C4-2B (cell line): ENCODE results near the gene GLUD1.

Experiments used
- ZFX ChIP-seq: fragments of 450-650 bp; IDR thresholded peaks from 2 replicates; pipeline ENCODE4 v1.6.1; 2017
- TF ChIP-seq, protein P1 (sequence below): fragments of 450-650 bp; conservative IDR thresholded peaks from 2 replicates; pipeline ENCODE4 v1.5.1; 2017; ENCODE audit warnings: mild to moderate bottlenecking

DNA sequence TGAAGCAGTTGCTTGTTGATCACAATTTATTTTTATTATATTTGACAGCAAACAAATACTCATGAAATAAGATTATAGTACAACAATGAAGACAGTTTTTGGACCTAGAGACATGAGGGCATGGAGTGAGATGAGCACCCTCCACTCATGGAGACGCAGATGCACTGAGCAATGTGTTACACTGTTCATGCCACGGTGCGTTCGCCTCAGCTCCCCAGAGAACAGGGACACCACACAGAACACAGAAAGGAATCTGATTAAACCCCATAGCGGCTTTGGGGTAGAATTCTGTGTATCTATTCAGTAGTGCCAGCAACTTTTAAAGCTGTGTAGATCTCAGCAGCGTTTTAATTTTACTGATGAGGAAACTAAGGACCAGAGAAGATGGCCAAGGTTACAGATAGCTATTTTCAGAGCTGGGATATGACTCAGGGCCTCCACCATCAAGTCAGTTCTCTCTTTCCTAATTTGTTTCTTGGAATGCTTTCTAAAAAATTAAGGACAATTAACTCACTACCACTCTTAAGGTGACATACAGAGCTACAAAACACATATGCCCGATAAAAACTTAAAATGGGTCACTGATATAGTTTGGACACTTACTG, 41.0 kb downstream of the GLUD1 start:
- TF ChIP-seq, protein P1, sequence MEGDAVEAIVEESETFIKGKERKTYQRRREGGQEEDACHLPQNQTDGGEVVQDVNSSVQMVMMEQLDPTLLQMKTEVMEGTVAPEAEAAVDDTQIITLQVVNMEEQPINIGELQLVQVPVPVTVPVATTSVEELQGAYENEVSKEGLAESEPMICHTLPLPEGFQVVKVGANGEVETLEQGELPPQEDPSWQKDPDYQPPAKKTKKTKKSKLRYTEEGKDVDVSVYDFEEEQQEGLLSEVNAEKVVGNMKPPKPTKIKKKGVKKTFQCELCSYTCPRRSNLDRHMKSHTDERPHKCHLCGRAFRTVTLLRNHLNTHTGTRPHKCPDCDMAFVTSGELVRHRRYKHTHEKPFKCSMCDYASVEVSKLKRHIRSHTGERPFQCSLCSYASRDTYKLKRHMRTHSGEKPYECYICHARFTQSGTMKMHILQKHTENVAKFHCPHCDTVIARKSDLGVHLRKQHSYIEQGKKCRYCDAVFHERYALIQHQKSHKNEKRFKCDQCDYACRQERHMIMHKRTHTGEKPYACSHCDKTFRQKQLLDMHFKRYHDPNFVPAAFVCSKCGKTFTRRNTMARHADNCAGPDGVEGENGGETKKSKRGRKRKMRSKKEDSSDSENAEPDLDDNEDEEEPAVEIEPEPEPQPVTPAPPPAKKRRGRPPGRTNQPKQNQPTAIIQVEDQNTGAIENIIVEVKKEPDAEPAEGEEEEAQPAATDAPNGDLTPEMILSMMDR: no peak
- TF ChIP-seq ZFX: no peak
